MM.1S (cell line): ENCODE measurements around the gene CCDC30.

Experiments
- CTCF ChIP-seq: fragments of 300-600 bp; sonication (generic); IDR thresholded peaks from 2 replicates; pipeline ENCODE4 v1.5.1; 2016; ENCODE audit warnings: antibody characterized with exemption, low read length, mixed read lengths
- EZH2 ChIP-seq: fragments of 300-600 bp; sonication (generic); optimal IDR thresholded peaks from 2 replicates; pipeline ENCODE3; 2017; ENCODE audit warnings: low read depth, mild to moderate bottlenecking, antibody characterized with exemption, low read length, mixed read lengths
- EZH2phosphoT487 ChIP-seq: fragments of 300-600 bp; sonication (generic); IDR thresholded peaks from 2 replicates; pipeline ENCODE4 v1.6.1; 2018; ENCODE audit warnings: antibody characterized with exemption, low read length

- no peak for TF ChIP-seq CTCF
- TF ChIP-seq EZH2 = no peak
- TF ChIP-seq EZH2phosphoT487 = no peak
Measured at GRCh38 chr1:42479621-42480020, 16.5 kb downstream of the CCDC30 start.
